ENCODE measurements around the gene KLK7. TPM values are rescaled to one million over a fixed set of nuclear protein-coding genes. Genes with fewer than 3 reads are reported as not detected.

KLK7 gene
- total and polyA plus RNA-seq, 10 of the 15 experiments (the other 5 are each of a cell fraction or from before 2014, with no cell fraction given), result not detected

GRCh38 chr19:51030631-51031030 lies 46.9 kb upstream of the KLK7 start:
- H3K4me3 ChIP-seq, result no peak overlapping the region
- in situ Hi-C loops (cut with MboI) (no loop called here), intact Hi-C loops (cut with micrococcal nuclease; ENCODE audit: unreplicated experiment) (no loop called here)
- H3K4me1 ChIP-seq (ENCODE audit: control insufficient read depth, insufficient read depth, low read length), result no peaks in the 10 kb centered on the region
- H3K4me2 ChIP-seq (ENCODE audit: control insufficient read depth, insufficient read depth), result no peak overlapping the region
- RAD21 ChIA-PET (ENCODE audit: unreplicated experiment), result no interaction called here
- H3K27me3 ChIP-seq (replicated peaks in 1 of 2; ENCODE audit: control insufficient read depth in 2 of 2, insufficient read depth in 2 of 2, low read length in 1 of 2), result no peaks in the 10 kb centered on the region; a peak in 1 of 4 replicates
- no TSS peak for BruUV-seq (replicated peaks)
- H3K27ac ChIP-seq (ENCODE audit: control insufficient read depth, insufficient read depth), result no peak overlapping the region
- no peak for FAIRE-seq
- SMC1A ChIA-PET (ENCODE audit: uncharacterized antibody, unreplicated experiment), result no interaction called here
- no peaks in the 10 kb centered on the region for H3K9me3 ChIP-seq (replicated peaks; ENCODE audit: control insufficient read depth, insufficient read depth, low read length)
- H3K36me3 ChIP-seq (ENCODE audit: control insufficient read depth in 2 of 2, insufficient read depth in 2 of 2, low read length in 1 of 2), result no peaks in the 10 kb centered on the region
- POLR2A ChIA-PET, result no interaction called here
- no peak for DNase-seq (ENCODE audit: low read depth, low spot score)
- TF ChIP-seq USF1 (IDR thresholded peaks at IDR 0.05; ENCODE audit: borderline replicate concordance, extremely low read length, insufficient read depth, low read depth, low read length) (no peak), PAX5 (IDR thresholded peaks at IDR 0.05; ENCODE audit: borderline replicate concordance, low read depth, low read length) (no peak), RFX5 (IDR thresholded peaks at IDR 0.05; ENCODE audit: low read depth, low read length) (no peak), BRCA1 (IDR thresholded peaks at IDR 0.05; ENCODE audit: low read depth, low read length) (no peak), RUNX3 (IDR thresholded peaks at IDR 0.05; ENCODE audit: low read length) (no peak), GATAD2B (conservative IDR thresholded peaks at IDR 0.05; ENCODE audit: low read depth) (no peak), RELB (IDR thresholded peaks at IDR 0.05; ENCODE audit: low read depth) (no peak)
- no peak overlapping the region for H2AFZ ChIP-seq (ENCODE audit: control insufficient read depth, low read depth, low read length)
- WGBS (ENCODE audit: insufficient coverage, insufficient replicate concordance, low lambda C conversion rate, missing lambda C conversion rate), result 33% methylated on average over 13 of the region's 13 CpGs
- H3K79me2 ChIP-seq (ENCODE audit: control insufficient read depth, insufficient read depth, low read length), result no peaks in the 10 kb centered on the region
- no peaks in the 10 kb centered on the region for H4K20me1 ChIP-seq (ENCODE audit: control insufficient read depth, insufficient read depth)
- H3K9ac ChIP-seq (ENCODE audit: control insufficient read depth, insufficient read depth, low read length), result no peak overlapping the region
- no peak for ATAC-seq
- CTCF ChIA-PET, result no interaction called here
